ENCODE data around the gene SNX21. TPM values are rescaled to one million over a fixed set of nuclear protein-coding genes. Genes with fewer than 3 reads are reported as not detected.

The SNX21 gene
- total RNA-seq, 4 donors from 2014 or later = 159 to 236 (median 203) TPM

DNA sequence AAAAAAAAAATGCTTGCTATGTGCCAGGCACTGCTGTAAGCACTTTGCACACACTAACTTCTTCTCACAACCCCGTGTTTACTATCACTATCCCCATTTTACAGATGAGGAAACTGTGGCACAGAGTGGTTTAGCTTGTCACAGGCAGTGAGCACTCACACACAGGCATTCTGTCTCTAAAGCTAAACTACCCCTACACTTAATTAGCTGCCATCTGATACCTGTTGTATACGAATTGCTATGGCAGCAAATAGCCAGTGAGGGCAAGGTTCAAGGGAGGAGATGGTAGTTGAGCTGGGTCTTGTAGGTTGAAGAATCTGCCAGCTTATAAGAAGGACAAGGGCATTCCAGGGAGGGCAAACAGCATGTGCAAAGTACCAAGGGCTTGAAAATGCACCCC lies 11.7 kb upstream of the SNX21 start:
- H3K4me3 ChIP-seq (ENCODE audit: low read depth, poor library complexity, severe bottlenecking) = no peak overlapping the region
- no peak for DNase-seq (ENCODE audit: low spot score in 2 of 2)
- intact Hi-C loops (cut with DNase I; ENCODE audit: low total_unique reads) = no loop called here
- 68 to 71% methylated on average over 2 of the region's 2 CpGs for WGBS, 2 donors
- TF ChIP-seq, protein P1, sequence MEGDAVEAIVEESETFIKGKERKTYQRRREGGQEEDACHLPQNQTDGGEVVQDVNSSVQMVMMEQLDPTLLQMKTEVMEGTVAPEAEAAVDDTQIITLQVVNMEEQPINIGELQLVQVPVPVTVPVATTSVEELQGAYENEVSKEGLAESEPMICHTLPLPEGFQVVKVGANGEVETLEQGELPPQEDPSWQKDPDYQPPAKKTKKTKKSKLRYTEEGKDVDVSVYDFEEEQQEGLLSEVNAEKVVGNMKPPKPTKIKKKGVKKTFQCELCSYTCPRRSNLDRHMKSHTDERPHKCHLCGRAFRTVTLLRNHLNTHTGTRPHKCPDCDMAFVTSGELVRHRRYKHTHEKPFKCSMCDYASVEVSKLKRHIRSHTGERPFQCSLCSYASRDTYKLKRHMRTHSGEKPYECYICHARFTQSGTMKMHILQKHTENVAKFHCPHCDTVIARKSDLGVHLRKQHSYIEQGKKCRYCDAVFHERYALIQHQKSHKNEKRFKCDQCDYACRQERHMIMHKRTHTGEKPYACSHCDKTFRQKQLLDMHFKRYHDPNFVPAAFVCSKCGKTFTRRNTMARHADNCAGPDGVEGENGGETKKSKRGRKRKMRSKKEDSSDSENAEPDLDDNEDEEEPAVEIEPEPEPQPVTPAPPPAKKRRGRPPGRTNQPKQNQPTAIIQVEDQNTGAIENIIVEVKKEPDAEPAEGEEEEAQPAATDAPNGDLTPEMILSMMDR (IDR thresholded peaks at IDR 0.05) = no peak
- TF ChIP-seq POLR2A (IDR thresholded peaks at IDR 0.05) = no peak

DNA sequence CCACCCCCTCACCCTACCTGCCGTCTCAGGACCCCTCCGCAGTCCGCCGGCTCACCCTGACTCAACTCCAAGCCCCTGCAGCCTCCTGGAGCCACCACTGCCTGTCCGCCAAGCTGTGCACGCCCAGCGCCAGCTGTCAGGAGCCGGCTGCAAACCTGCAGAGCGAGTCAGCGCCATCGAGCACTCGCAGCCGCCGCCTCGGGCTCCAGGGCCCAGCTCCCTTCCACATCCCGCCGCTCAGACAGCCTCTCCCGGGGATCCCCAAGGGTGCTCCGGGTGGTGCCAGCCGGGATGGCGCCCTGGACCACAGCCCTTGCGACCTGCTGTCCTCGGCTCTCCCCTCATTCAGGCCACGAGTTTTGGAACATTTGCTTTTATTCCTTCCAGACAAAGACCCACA lies 10.7 kb upstream of the SNX21 start:
- DNase-seq (ENCODE audit: low spot score in 2 of 2) = no peak
- no peak overlapping the region for H3K4me3 ChIP-seq (ENCODE audit: low read depth, poor library complexity, severe bottlenecking)
- TF ChIP-seq POLR2A (IDR thresholded peaks at IDR 0.05) = no peak
- TF ChIP-seq, protein P1 (IDR thresholded peaks at IDR 0.05) = no peak
- WGBS, 2 donors = 4 to 15% methylated on average over 6 to 20 of the region's 24 CpGs
- intact Hi-C loops (cut with DNase I; ENCODE audit: low total_unique reads) = no loop called here

DNA sequence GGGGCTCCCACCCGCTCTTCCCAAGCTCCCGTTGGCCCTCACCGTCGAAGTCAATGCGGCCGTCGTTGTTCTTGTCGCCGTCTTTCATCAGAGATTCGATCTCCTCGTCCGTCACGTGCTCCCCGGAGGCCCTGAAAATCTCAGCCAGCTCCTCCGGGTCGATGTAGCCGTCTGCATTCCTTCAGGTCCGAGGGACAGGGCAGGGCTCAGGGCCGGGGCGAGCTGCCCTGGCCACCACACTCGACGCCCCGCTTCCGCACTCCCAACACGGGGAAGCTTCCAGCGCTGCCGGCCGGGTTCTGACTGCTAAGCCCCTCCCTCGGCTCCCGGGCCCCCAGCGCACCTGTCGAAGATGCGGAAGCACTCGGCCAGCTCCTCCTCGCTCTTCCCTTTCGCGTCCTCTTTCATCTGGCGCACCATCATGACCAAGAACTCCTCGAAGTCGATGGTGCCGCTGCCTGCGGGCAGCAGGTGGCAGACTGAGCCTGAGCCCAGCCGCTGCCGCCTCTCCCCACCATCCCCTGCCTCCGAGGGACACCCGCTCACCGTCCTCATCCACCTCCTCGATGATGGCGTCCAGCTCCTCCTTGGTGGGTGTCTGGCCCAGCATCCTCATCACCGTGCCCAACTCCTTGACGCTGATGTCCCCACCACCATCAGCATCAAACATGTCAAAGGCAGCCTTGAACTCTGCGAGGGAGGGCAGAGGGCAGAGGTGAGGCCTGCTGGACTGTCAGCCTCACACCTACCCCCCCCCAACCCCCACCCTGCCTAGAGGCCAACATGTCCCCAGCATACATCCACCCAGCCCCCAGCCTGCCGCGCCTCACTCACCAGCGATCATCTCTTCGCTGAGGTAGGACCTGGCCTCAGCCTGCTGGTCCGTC lies 9.4 kb upstream of the SNX21 start:
- intact Hi-C loops (cut with DNase I; ENCODE audit: low total_unique reads) = no loop called here
- no peak overlapping the region for H3K4me3 ChIP-seq (ENCODE audit: low read depth, poor library complexity, severe bottlenecking)
- TF ChIP-seq, protein P1 (IDR thresholded peaks at IDR 0.05) = no peak
- no peak for TF ChIP-seq POLR2A (IDR thresholded peaks at IDR 0.05)
- DNase-seq (ENCODE audit: low spot score in 2 of 2) = no peak
- WGBS, 2 donors = 18 to 28% methylated on average over 46 to 57 of the region's 57 CpGs

DNA sequence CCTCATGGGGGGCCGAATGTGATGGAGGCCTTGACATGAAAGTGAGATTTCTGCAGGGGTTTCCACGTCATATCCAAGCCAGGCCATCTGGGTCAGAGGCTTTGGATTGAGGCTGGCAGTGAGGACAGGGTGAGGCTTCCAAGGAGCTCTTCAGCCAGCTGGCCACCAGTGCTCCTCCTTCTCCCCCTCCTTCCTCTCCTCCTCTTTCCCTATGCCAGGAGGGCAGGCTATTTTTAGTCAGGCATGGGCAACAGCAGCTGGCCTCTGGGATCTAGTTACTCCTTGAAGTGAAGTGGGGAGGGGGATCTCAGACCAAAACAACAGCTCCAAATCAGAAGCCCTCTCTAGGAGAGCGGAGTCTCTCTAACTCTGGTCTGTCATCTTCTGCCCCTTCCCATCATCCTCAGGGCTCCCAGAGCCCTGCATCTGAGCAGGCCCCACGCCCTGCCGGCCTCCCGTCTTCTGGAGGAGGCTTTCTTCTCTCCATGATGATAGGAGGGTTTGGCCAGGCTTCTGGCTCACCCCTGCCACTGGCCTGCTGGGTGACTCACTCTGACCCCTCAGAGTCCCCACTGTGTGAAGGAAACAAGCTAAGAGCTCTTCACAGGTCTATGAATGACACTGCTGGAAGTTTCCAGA lies 7.1 kb upstream of the SNX21 start:
- intact Hi-C loops (cut with DNase I; ENCODE audit: low total_unique reads) = no loop called here
- DNase-seq (ENCODE audit: low spot score in 2 of 2) = no peak
- H3K4me3 ChIP-seq (ENCODE audit: low read depth, poor library complexity, severe bottlenecking) = no peak overlapping the region
- WGBS, 2 donors = 58 to 62% methylated on average over 6 of the region's 6 CpGs
- TF ChIP-seq, protein P1 (IDR thresholded peaks at IDR 0.05) = no peak

DNA sequence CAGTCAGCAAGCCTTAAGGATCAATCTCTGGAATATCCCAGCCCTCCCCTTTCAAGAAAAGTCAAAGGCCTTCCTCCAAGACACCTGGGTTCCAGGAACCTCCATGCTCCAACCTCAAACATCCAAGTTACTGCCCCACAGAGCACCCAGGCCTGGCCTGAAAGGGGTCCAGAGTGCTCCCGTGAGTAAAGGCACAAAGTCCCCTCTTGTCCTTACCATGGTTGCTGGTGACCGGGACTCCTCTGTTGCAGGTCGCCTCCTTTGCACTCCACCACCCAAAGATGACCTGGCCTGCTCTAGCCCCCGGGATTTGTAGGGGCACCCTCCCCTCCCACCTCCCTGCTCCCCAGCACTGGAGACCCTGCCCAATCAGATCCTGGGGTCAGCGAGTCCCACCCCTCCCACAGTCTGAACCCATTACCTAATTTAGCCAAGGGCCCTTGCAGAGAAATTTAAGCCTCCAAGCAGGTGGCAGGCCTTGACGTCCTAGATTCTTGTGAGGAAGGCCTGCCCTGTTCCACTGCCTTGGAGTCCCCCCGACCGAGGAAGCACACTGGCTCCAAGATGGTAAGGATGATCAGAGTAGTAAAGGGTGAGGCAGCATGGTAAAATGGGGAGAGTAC lies 6.5 kb upstream of the SNX21 start, which contains the start of gene TNNC2:
Gene TNNC2 (minus strand): TSS at position 283 of the 623 bp plus-strand sequence. CDS start 64 bp downstream, at position 219.
- intact Hi-C loops (cut with DNase I; ENCODE audit: low total_unique reads) = no loop called here
- no peak within 1 kb of the TSS for H3K4me3 ChIP-seq (ENCODE audit: low read depth, poor library complexity, severe bottlenecking)
- TF ChIP-seq, protein P1 (IDR thresholded peaks at IDR 0.05) = no peak
- TF ChIP-seq POLR2A (IDR thresholded peaks at IDR 0.05) = no peak

More for the DNA sequence above, 6.5 kb upstream of the SNX21 start, which contains the start of gene TNNC2:
- DNase-seq (ENCODE audit: low spot score in 2 of 2) = no peak
- WGBS, 2 donors = 80 to 88% methylated on average over 8 of the region's 8 CpGs
